Tibial nerve (tissue), 4 donors: ENCODE measurements around the gene SLC17A9.

Experiments
- EP300 ChIP-seq, 2 donors: sonication (generic); formaldehyde crosslinking; IDR thresholded peaks; one replicate each; pipeline ENCODE4 v1.6.1; 2017; ENCODE audit warnings: antibody characterized with exemption in 2 of 2, mild to moderate bottlenecking in 1 of 2
- POLR2A ChIP-seq, 2 donors: fragments of 450-650 bp; IDR thresholded peaks; one replicate each; pipeline ENCODE4 v1.6.1; 2017; ENCODE audit warnings: antibody characterized with exemption in 2 of 2, mild to moderate bottlenecking in 2 of 2, moderate library complexity in 2 of 2
- TF ChIP-seq, protein P1 (sequence below), 5 experiments: fragments of 200-600 bp in 3 of 5; fragments of 450-650 bp in 2 of 5; sonication (generic) in 3 of 5; IDR thresholded peaks; one replicate each; pipeline ENCODE4 v1.5.1; 2016 to 2019; ENCODE audit warnings: antibody characterized with exemption in 5 of 5, mild to moderate bottlenecking in 3 of 5, moderate library complexity in 2 of 5

DNA sequence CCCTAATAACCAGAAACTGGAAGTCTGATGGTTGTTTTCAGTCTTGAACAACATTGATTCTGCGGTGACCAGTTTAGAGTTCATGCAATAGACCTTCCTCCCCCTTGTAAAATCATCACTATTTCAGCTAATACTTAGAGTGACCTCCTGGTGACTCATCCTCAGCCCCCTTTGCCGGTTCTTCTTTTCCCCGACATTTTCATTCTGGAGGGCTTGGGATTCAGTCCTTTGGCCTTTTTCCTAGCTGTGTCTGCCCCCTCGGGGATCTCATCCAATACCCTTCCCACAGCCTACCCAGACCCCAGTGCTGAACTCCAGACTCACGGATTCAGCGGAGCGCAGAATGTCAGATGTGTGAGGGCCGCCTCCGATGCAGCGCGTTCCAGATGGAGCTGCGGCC lies 61.8 kb downstream of the SLC17A9 start:
- TF ChIP-seq EP300 (IDR thresholded peaks at IDR 0.05), result no peak
- TF ChIP-seq, protein P1, sequence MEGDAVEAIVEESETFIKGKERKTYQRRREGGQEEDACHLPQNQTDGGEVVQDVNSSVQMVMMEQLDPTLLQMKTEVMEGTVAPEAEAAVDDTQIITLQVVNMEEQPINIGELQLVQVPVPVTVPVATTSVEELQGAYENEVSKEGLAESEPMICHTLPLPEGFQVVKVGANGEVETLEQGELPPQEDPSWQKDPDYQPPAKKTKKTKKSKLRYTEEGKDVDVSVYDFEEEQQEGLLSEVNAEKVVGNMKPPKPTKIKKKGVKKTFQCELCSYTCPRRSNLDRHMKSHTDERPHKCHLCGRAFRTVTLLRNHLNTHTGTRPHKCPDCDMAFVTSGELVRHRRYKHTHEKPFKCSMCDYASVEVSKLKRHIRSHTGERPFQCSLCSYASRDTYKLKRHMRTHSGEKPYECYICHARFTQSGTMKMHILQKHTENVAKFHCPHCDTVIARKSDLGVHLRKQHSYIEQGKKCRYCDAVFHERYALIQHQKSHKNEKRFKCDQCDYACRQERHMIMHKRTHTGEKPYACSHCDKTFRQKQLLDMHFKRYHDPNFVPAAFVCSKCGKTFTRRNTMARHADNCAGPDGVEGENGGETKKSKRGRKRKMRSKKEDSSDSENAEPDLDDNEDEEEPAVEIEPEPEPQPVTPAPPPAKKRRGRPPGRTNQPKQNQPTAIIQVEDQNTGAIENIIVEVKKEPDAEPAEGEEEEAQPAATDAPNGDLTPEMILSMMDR (IDR thresholded peaks at IDR 0.05), result no peak
- TF ChIP-seq POLR2A (IDR thresholded peaks at IDR 0.05), result no peak
